HG02610 (cell line): ENCODE results near the gene DNAJC17.

Source experiments
- ATAC-seq: cut with Tn5 transposase; IDR thresholded peaks from one replicate; pipeline ENCODE4 v1.9.1; 2021; ENCODE audit warnings: mild to moderate bottlenecking, moderate library complexity; ENCODE audit not compliant: unreplicated experiment

Gene DNAJC17

DNA sequence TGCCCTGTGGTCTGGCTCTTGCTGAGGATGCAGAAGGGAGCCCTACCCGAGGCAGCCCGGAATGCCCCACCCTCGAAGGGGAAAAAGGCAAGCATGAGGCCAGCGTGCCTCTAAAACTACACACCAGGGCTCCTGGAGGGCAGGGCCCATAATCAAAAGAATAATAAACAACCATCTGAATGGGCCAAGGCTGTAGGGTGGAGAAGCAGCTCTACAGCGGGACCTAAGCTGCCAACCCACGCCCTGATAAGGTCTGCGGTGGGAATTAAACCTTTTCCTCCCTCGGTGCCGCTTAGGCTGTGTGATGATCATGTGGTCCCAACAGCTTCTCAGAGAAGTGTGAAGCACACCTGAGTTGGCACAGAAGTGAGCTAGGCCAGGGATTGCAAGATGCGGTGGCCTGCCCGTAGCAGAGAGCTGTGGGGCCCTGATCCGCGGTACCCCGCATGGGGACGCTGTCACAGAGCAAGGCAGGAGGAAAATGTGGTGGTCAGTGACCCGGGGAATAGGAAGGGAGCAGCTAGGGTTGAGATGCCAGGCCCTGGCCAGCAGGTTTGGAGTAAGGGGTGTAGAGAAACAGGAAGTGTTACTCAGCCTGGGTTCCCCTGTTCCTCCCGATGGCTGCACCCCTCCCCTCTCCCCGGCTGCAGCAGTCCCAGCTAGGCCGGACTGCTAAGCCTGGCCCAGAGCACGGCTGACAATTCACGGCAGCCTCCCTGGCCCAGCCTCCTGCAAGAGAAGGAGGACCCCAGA is 38.6 kb downstream of the DNAJC17 start:
- peak; percentile 3 for ATAC-seq

DNA sequence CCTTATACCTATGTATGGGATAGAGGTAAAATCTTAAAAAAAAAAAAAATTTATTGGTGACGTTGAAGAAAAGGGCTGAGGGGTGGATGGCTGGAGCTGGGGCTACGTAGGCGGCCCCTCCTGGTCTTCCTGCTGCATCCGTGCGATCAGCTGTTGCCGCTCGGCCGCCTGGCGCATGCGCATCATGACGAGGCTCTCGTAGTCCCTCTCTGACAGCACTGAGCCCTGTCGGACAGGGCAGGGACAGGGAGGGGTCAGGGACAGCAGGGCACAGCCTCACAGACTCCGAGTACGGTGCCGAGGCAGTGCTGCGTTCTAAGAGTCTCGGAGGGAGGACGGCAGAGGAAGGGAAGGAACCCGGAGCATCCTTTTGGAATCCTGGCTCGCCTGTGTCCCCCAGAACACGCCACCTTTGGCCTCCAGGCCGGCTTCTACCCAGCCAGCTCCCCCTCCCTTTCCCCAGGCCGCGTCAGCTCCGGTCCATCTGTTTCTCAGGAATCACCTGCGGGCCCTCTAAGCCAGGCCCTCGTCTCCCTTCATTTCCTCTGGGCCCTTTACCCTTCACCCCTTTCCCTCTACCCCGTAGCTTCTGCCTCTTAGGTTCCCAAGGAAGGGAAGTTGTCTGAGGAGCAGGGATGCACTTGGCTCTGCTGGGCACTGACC is 39.3 kb downstream of the DNAJC17 start:
- no peak for ATAC-seq

DNA sequence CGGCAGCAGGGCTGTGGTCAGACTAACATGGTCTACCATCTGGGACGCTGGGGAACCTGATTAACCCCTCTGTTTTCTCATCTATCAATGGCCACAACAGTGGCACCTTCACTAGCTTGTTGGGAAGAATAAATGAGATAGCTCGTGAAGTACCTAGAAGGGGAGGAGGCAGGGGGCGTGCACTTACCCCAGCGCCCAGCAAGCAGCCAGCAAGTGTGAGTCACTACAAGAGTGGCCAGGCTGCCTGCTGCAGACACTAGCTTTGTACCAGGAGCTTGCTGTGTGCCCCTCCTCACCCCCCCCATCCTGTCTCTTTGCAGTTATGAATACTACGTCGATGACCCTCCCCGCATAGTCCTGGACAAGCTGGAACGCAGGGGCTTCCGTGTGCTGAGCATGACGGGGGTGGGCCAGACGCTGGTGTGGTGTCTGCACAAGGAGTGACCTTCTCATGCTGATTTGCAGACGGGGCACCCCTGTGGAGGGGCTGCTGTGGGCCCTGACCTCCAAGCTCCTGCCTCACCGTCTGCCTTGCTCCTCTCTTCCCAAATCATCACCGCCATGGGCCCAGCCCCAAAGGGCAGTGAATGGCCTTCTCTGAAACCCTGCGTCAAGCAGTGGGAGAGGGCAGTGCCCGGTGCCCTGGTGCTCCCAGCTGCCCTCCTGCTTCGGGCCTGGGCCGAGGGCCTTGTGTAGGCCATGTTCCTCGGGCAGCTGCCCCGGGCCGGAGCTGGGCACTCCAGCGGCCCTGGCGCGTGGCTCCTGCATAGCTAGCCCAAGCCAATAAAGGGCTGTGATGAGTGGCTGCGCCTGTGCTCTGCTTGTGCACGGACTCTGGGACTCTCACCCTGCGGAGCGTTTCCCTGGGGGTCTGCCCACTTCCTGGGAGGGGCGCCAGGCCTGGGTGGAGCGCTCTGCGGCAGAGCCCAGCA is 40.1 kb downstream of the DNAJC17 start:
- no peak for ATAC-seq

DNA sequence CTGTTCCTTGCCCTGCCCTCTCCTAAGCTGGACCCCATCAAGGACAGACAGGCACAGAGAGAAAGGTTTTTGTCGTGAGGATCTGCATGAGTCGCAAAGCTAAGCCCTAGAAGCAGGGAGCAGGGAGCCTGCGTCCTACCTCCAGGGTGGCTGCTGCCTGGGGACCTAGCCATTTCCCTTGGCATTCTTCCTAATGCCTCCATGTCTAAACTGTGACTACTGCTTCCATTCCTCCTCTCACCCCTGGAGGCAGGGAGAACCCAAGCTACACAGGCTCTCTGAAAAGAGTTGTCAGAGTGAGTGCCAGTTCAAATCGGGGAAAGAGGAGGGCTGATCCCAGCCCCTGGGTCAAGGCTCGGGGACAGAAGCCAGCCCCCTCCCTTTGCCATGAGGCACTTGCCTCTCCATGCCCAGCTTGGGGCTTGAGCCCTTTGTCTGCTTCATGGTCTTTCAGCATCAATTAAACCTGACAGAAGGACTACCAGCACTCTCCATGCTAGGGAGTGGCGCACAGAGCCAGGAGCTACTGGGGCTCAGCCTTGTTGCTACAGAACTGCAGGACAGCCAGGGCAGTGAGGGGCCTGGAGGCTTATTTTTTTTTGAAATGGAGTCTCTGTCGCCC is 41.0 kb downstream of the DNAJC17 start:
- ATAC-seq = no peak

DNA sequence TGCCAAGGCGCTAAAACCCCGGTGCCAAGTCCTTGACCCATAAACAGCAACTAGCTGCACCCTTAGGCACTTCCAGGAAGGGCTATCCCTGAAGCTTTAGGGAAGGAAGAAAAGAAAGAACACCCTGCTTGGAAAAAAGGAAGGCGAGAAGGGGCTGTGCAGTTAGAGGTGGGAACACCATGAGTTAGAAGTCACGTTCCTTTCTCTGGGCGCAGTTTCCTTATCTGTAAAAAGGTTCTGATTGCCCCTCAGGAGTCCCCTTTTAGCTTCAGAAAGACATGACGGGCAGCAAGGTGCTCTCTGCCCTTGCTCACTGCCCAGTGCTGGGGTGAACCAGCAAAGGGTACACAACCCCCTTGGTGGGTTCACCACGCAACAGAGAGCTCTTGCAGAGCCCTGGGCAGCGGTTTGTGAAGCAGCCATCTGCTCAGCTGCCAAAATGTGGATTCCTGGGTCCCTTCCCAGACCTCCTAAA is 42.6 kb downstream of the DNAJC17 start:
- no peak for ATAC-seq

DNA sequence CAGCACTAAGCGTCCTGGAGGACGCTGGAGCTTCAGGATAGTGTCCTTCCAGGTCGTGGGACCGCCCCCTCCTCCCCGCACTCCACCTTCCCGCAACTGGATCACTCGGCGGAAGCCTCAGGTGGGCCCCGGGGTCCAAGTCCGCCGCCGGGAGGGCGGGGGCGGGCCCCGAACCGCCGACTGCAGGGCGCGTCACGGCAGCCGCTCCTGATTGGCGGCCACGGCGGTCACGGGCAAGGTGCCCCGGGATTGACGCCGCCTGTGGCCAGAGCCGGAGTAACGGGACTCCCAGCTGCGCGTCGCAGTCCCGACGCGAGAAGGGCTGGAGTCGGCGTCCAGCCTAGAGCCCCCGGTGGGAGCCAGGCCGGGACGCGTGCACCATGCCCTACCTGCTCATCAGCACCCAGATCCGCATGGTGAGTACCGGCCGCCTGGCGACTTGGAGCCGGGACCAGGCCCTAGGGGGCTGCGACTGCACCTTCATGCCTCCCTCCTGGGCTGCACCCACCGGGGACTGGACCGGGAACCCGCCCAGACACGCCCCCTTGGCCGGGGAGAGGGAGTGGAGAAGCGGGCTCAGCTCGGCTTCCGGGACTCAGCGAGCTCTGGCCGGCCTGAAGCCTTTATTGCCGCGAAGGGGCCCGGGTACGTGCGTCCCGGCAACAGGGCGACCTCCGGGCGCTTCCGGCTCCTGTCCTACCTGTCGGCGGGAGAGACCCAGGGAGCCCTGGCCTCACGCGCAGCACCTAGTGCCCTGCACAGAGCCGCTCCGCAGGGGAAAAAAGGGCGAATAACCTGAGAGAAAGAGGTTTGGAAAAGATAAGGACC is 43.3 kb downstream of the DNAJC17 start, which contains the start of gene GCHFR:
Gene GCHFR, plus strand, starts transcription at position 268 of the 828 bp plus-strand sequence. Its CDS starts 113 bp downstream, at position 381.
- peak; percentile 46 for ATAC-seq

DNA sequence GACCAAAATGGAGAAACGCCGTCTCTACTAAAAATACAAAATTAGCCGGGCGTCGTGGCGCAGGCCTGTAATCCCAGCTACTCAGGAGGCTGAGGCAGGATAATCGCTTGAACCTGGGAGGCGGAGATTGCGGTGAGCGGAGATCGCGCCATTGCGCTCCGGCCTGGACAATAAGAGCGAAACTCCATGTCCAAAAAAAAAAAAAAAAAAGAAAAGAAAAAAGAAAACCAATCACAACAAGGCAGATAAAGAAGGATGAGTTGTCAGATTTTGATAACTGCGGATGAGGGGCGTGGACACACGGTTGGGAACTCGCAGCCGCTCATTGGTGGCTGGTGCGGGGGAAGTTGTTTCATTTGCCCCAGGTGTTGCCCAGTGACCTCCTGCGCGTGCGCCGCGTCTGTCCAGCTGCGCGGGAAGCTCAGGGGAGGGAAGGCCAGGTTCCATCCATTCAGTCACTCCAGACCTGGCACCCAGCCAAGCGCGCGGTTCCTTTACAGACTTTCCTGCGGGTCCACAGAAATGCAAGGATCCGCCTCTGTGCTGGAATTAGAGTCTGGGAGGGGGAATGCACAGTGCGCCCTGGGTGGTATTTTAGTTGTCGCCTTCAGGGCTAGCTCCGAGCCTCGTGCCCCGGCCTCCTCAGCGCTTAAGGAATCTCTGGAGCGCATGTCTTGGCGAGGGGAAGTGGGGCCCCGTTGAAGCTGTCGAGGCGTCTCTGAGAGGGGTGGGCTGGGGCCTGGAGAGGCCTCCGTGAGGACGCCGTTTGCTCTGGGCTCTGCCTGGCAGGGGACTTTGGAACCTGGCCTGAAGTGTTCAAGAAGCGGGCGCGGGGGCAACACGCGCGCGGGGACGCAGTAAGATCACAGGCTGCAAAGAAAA is 44.1 kb downstream of the DNAJC17 start:
- no peak for ATAC-seq

DNA sequence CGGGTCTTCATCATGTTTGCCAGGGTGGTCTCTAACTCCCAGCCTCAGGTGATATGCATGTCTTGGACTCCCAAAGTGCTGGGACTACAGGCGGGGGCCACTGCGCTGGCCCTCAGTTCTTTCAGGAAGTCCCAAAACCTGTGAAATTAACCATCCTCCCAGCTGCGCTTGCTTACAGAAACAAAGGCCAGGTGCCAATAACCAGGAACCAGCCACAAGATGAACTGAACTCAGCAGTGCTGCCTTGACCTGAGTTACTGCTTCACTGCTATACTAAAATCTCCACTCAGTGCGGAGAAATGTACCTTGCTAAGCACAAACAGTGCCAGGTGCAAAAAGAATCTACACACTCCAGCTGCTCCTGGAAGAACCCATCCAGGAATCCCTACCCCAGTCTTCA is 47.3 kb downstream of the DNAJC17 start:
- ATAC-seq = no peak

DNA sequence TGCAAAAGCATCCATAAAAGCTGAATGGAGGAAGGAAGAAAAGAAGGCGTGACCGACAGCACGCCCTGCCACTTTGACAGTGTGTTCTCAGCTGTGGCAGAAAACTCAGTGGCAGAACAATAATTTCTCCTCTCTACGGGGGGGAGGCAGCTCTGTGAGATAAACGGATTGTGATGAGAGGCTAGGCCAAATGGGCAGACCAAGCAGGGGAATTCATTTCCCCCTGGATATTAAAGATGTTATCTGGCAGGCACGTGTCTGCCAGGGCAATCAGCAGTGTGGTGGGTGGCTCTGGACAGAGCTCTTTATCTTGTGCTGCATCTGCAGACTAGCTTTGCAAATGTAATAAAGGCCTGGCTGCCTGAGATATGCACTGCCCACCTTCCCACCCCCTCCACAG is 50.3 kb downstream of the DNAJC17 start:
- no peak for ATAC-seq

DNA sequence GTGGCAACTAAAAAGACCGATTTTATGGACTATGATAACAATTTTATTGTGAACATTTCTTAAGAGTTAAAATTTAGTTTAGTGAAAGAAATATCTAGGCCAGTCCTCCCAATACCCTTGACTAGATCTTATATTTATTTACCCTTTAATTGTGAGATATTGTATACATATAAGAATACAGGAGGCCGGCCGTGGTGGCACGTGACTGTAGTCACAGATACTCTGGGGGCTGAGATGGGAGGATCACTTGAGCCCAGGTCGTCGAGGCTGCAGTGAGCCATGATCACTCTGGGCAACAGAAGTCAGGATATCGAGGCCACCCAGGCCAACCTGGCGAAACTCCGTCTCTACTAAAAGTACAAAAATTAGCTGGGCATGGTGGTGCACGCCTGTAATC is 51.5 kb downstream of the DNAJC17 start:
- ATAC-seq = no peak

DNA sequence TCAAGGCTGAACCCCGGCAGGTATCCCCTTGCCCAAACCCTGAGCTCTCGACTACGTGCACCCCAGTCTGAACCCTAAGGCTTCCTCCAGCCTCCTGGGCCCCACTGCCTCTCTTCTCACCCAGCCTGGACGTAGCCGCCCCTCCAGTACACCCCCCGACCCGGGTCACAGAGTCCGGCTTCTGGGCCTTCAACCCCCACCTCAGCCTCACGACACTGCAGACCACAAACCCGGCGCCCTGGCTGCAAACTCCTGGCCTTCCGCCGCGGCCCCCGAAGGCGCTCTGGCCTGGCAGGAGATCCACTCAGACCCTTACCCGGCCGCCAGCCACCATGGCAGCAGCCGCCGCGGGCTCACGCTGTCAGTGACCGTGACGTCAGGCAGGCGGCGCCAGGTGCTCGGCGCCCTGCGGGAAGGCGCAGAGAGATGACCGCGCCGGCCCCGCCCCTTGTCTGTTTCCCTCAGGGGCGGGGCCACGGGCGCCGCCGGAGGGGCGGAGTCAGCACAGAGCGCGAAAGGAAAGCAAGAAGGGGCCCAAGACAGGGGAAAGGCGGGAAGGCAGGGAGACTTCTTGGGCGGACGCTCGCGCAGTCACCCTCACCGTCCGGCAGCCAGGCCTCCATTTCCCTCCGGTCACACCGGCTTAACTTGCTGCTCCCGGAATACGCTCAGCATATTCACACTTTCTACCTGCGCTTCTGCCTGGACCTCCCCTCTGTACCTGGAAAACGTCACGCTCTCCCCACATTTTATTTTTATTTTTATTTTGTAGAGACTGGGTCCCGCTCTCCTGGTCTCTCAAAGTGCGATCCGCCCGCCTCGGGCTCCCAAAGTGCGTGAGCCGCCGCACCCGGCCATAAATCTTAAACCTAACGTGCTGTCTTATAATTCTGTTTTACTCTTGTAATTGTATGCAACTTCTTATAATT is 52.1 kb downstream of the DNAJC17 start, which contains the start of gene RMDN3:
Gene RMDN3, minus strand, starts transcription at position 372 of the 929 bp plus-strand sequence. CDS start 471 bp downstream, outside the sequence.
- ATAC-seq = peak; percentile 81

DNA sequence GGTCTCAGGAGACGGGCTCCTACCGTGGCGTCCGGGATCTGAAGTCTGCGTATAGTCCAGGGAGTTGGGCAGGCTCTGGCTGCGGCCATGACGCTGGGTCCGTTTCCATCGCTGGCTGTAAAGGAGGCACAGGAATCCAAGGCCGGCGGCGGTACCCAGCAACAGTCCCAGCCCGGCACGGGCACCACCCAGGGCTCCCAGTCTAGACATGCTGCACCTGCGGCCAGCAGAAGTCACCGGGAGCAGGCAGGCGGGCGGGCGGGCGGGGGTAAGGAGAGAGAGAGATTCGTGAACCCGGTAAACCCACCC is 52.7 kb downstream of the DNAJC17 start:
- ATAC-seq = no peak

DNA sequence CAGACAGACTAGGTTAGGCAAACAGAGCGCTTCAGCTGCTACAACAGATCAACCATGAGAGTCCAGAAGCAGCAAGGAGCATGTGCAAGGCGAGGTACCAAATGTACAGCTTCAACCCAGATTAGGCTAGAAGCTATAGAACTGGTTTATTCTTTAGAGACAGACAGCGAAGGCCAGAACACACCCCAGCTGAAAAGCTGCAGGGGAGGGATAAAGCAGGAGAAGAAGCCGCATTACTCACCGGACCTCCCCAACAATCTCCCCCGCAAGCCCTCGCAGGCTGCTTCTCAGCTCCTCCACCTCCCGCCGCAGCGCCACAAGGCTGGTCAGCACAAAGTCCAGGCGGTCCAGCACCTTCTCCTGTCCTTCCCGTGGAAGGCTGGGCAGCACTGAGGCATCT is 55.5 kb downstream of the DNAJC17 start:
- no peak for ATAC-seq

DNA sequence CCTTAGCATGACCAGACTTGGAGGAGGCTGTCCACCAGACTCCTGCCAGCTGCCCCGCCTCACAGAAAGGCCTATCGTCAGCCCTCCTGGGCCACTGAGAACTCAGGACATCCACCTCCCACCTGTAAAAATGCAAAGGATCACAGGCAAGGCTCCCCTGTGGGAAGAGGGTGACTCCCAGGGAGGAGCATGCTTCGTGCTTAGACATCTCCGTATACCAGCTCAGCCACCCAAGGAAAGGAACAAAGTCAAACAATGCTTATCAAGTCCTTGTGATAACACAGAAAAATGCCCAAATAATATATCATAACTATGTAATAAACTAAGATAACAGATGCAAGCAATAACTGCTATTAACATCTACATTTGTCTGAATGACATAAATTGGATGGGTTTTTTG is 56.4 kb downstream of the DNAJC17 start:
- no peak for ATAC-seq

DNA sequence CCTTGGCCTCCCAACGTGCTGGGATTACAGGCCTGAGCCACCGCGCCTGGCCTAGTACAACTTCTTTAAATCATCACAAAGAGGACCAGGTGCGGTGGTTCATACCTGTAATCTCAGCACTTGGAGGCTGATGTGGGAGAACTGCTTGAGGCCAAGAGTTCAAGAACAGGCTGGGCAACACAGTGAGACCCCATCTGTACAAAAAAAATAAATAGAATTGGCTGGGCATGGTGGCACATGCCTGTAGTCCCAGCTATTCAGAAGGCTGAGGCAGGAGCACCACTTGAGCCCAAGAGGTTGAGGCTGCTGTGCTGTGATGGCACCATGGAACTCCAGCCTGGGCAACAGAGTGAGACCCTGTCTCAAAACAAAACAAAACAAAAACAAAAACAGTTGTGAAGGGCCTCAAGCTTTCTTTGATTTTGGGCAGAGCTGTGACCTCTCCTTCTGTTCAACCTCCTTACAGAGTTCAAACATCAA is 58.1 kb downstream of the DNAJC17 start:
- ATAC-seq = no peak

DNA sequence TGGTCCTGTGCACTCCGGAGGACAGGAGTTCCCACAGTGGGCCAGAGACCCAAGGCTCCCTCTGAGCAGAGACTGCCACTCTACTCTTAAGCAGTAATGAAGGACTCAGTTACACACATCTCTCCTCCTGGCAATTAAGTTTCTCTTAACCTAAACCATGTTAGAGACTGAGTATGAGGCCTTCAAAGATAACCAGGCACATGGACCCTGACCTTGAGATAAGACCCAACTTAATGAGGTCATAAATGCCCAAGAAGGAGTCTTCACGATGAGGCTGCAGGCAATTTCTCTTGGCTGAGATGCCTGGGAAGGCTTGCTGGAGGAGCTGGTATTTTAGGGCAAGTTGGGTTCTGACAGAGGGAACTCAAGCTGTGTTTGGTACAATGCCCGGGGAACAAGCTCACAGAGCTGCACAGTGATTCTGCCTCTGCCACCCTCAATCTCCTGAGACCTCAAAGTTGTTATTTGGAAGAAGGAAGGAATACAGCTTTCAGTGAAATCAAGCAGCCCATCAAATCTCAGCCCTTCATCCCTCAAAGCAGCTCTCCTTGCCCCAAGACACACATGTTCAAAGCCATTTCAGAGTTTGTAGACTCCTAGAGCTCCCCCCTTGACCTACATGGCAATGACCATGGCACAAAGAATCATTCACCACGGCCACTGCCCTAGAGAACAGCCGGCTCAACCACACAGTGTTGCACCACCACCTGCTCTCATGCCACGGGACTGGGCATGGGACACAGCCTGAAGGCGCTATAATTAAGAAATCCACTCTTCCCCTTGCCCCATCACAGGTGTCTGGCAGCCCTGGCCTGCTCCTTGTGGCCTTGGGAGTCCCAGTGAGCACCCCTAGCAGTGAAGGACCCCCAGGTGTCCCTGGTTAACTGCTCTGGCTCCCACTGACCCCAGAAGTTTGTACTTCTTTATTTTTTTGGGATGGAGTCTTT is 59.3 kb downstream of the DNAJC17 start:
- ATAC-seq = no peak
